A673 (cell line): ENCODE measurements around the gene TXNRD2. TPM values are rescaled to one million over a fixed set of nuclear protein-coding genes. Genes with fewer than 3 reads are reported as not detected.

Source experiments
- BruUV-seq: library from RNA; stranded (reverse); fragments of 400-500 nt; replicated peaks from 2 replicates; lab custom pipeline; 2021; lab: Mats Ljungman, UMichigan
- CTCF ChIA-PET: fragments of 300-600 bp; sonication (Branson Sonifier 250); formaldehyde crosslinking; loops from one replicate; lab custom pipeline; 2022; ENCODE audit warnings: antibody characterized with exemption; lab: Charles Lee
- POLR2A ChIA-PET: fragments of 300-600 bp; sonication (Branson Sonifier 250); formaldehyde crosslinking; loops from one replicate; lab custom pipeline; 2022; ENCODE audit warnings: antibody characterized with exemption; ENCODE audit not compliant: low non-redundant PET; lab: Charles Lee
- DNase-seq: peaks from one replicate; pipeline ENCODE4 v3.0.0-alpha.2; 2015; ENCODE audit warnings: low spot score
- H3K27ac ChIP-seq: fragments of 200-600 bp; sonication (generic); 2 replicates; pipeline ENCODE4 v1.5.1; 2016; ENCODE audit warnings: mixed run types, low read depth, mild to moderate bottlenecking, mixed read lengths, antibody characterized with exemption, low read length; ENCODE audit not compliant: poor library complexity, severe bottlenecking
- H3K27me3 ChIP-seq: fragments of 200-600 bp; sonication (generic); replicated peaks from 2 replicates; pipeline ENCODE4 v1.6.1; 2017; ENCODE audit warnings: mixed run types, low read depth, mild to moderate bottlenecking, mixed read lengths, antibody characterized with exemption, low read length; ENCODE audit not compliant: insufficient read depth, poor library complexity
- H3K36me3 ChIP-seq: fragments of 200-600 bp; sonication (generic); 2 replicates; pipeline ENCODE4 v1.6.1; 2016; ENCODE audit warnings: mixed run types, mild to moderate bottlenecking, mixed read lengths, antibody characterized with exemption, low read length; ENCODE audit not compliant: insufficient read depth, poor library complexity, severe bottlenecking
- H3K4me1 ChIP-seq: fragments of 200-600 bp; sonication (generic); 2 replicates; pipeline ENCODE4 v1.6.1; 2017; ENCODE audit warnings: mixed run types, mild to moderate bottlenecking, mixed read lengths, antibody characterized with exemption, low read length; ENCODE audit not compliant: insufficient read depth, poor library complexity, severe bottlenecking
- H3K4me3 ChIP-seq: fragments of 200-600 bp; sonication (generic); 2 replicates; pipeline ENCODE4 v1.5.1; 2016; ENCODE audit warnings: low read depth, mixed run types, mild to moderate bottlenecking, mixed read lengths, low read length; ENCODE audit not compliant: poor library complexity, severe bottlenecking
- H3K9me3 ChIP-seq: fragments of 200-600 bp; sonication (generic); 2 replicates; pipeline ENCODE4 v1.6.1; 2016; ENCODE audit warnings: mixed run types, low read depth, mild to moderate bottlenecking, mixed read lengths, antibody characterized with exemption, low read length; ENCODE audit not compliant: poor library complexity, severe bottlenecking
- CTCF ChIP-seq: fragments of 300-800, 200-600 bp; sonication (generic); conservative IDR thresholded peaks from 2 replicates; pipeline ENCODE4 v1.5.1; 2017; ENCODE audit warnings: low read depth, mild to moderate bottlenecking, antibody characterized with exemption, low read length, moderate library complexity, mixed read lengths
- EZH2 ChIP-seq: fragments of 200-600 bp; sonication (generic); IDR thresholded peaks from 2 replicates; pipeline ENCODE4 v1.6.1; 2017; ENCODE audit warnings: borderline replicate concordance, low read depth, mild to moderate bottlenecking, mixed read lengths, antibody characterized with exemption, low read length; ENCODE audit not compliant: poor library complexity, severe bottlenecking
- intact Hi-C: fragments of 100-400 bp; cut with micrococcal nuclease; formaldehyde crosslinking; loops from one replicate; pipeline ENCODE4 v1.10.0; 2022; ENCODE audit not compliant: unreplicated experiment
- total RNA-seq: library from RNA; stranded (reverse); gene quantifications from 2 replicates; pipeline ENCODE4 v1.2.3, GENCODE V29; 2021

The TXNRD2 gene
- total RNA-seq, 1 experiment from 2014 or later: 32.6 TPM

- H3K27me3 ChIP-seq: no peaks in the 10 kb centered on the region
- TF ChIP-seq CTCF: no peak
- no peak for TF ChIP-seq EZH2
- ChIA-PET CTCF (interaction anchor here (0.6 to 0.8 kb wide), 5 partner anchors 43 to 237 kb away, joined by 3 to 6 read pairs (median 4); no protein-coding TSS in a partner anchor), POLR2A (no interaction called here)
- no peaks in the 10 kb centered on the region for H3K9me3 ChIP-seq
- no peak for DNase-seq
- BruUV-seq: no TSS peak
- no peak overlapping the region for H3K4me3 ChIP-seq
- peaks cover 16% of the 10 kb centered on the region for H3K4me1 ChIP-seq
- H3K27ac ChIP-seq: peak overlapping the region; percentile 65
- peaks cover 34% of the 10 kb centered on the region for H3K36me3 ChIP-seq
- intact Hi-C loops: no loop called here
These were observed 25.5 kb upstream of the TXNRD2 start for GRCh38 chr22:19966908-19967750.

GRCh38 chr22:19965771-19966709 lies 24.4 kb upstream of the TXNRD2 start:
- Histone ChIP-seq H3K36me3 (peaks cover 34% of the 10 kb centered on the region), H3K27ac (peak overlapping the region; percentile 65), H3K4me3 (no peak overlapping the region), H3K4me1 (peaks cover 17% of the 10 kb centered on the region), H3K27me3 (no peaks in the 10 kb centered on the region), H3K9me3 (no peaks in the 10 kb centered on the region)
- CTCF ChIA-PET: interaction anchor here (0.6 to 1.0 kb wide), 5 partner anchors 47 to 236 kb away, joined by 3 to 7 read pairs (median 4); no protein-coding TSS in a partner anchor
- BruUV-seq: no TSS peak
- peak; percentile 84 for DNase-seq
- POLR2A ChIA-PET: interaction anchor here (0.6 kb wide), 1 partner anchor 10 kb away, joined by 13 read pairs; no protein-coding TSS in a partner anchor
- TF ChIP-seq EZH2 (no peak), CTCF (peak; percentile 77)
- intact Hi-C loops: no loop called here

GRCh38 chr22:19964701-19965386 lies 23.2 kb upstream of the TXNRD2 start:
- Histone ChIP-seq H3K9me3 (no peaks in the 10 kb centered on the region), H3K27ac (no peak overlapping the region), H3K36me3 (peaks cover 34% of the 10 kb centered on the region), H3K4me3 (no peak overlapping the region), H3K4me1 (peaks cover 22% of the 10 kb centered on the region), H3K27me3 (no peaks in the 10 kb centered on the region)
- intact Hi-C loops: no loop called here
- TF ChIP-seq EZH2: no peak
- TF ChIP-seq CTCF: no peak
- no peak for DNase-seq
- ChIA-PET CTCF (no interaction called here), POLR2A (no interaction called here)
- BruUV-seq: no TSS peak
